Measurements from ENCODE around the gene TAF1B. TPM values are rescaled to one million over a fixed set of nuclear protein-coding genes. Genes with fewer than 3 reads are reported as not detected.

Gene TAF1B
- total and polyA plus RNA-seq, 2 experiments from 2014 or later = 8.0 to 19.4 TPM

DNA sequence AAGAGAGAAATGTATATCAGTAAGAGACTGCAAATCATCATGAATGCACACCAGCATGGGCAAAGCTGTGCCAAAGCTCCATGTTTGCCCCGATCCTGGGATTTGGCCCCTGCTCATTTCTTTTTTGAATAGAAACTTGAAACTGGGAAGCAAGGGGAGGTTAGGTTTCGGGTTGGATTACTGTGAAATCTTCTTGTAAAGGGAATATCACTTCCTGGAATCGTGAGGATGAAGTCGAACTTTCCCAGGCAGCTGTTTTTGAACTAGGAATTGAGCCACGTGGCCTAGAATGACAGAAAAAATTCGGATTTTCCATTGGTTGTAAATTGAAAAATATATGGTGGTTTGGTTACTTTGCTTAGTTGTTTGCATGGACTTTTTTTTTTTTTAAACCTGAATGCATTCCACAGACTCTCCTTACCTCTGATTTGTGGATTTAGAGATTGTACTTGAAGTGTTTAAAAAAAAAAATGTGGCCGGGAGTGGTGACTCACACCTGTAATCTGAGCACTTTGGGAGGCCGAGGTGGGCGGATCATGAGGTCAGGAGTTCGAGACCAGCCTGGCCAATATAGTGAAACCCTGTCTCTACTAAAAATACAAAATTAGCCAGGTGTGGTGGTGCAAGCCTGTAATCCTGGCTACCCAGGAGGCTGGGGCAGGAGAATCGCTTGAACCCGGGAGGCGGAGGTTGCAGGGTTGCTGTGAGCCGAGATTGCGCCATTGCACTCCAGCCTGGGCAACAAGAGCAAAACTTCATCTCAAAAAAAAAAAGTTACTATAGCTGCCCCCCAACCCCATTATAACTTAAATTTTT, 140.3 kb downstream of the TAF1B start:
- no peak for TF ChIP-seq EZH2 (IDR thresholded peaks at IDR 0.05; ENCODE audit: borderline replicate concordance)
- TF ChIP-seq EZH2phosphoT487 (IDR thresholded peaks at IDR 0.05; ENCODE audit: low read depth, severe bottlenecking, unreplicated experiment) = no peak
- TF ChIP-seq, protein P1, sequence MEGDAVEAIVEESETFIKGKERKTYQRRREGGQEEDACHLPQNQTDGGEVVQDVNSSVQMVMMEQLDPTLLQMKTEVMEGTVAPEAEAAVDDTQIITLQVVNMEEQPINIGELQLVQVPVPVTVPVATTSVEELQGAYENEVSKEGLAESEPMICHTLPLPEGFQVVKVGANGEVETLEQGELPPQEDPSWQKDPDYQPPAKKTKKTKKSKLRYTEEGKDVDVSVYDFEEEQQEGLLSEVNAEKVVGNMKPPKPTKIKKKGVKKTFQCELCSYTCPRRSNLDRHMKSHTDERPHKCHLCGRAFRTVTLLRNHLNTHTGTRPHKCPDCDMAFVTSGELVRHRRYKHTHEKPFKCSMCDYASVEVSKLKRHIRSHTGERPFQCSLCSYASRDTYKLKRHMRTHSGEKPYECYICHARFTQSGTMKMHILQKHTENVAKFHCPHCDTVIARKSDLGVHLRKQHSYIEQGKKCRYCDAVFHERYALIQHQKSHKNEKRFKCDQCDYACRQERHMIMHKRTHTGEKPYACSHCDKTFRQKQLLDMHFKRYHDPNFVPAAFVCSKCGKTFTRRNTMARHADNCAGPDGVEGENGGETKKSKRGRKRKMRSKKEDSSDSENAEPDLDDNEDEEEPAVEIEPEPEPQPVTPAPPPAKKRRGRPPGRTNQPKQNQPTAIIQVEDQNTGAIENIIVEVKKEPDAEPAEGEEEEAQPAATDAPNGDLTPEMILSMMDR (IDR thresholded peaks at IDR 0.05; ENCODE audit: poor library complexity) = no peak
- H3K4me2 ChIP-seq = no peak overlapping the region

More for the DNA sequence above, 140.3 kb downstream of the TAF1B start:
- no peaks in the 10 kb centered on the region for H4K20me1 ChIP-seq (ENCODE audit: insufficient read depth, poor library complexity, severe bottlenecking)
- H3K9me3 ChIP-seq (ENCODE audit: low read depth) = no peaks in the 10 kb centered on the region
- H3K4me1 ChIP-seq (ENCODE audit: insufficient read depth) = no peaks in the 10 kb centered on the region
- no peak for DNase-seq (ENCODE audit: low spot score)
- 76% methylated on average over 15 of the region's 15 CpGs for WGBS (ENCODE audit: low lambda C conversion rate, missing lambda C conversion rate)
- no peaks in the 10 kb centered on the region for H3K79me2 ChIP-seq
- H2AFZ ChIP-seq = no peak overlapping the region
- no peaks in the 10 kb centered on the region for H3K36me3 ChIP-seq (replicated peaks; ENCODE audit: insufficient read depth, low read depth)
- no peaks in the 10 kb centered on the region for H3K27me3 ChIP-seq
- no peak overlapping the region for H3K27ac ChIP-seq
- H3K9me2 ChIP-seq (replicated peaks; ENCODE audit: insufficient read depth) = no peaks in the 10 kb centered on the region
- no peak overlapping the region for H3K4me3 ChIP-seq

Other genes starting within 250 kb of the TAF1B start
- 302 and 327 TPM in 2 replicates for gene YWHAQ, start 212.5 kb upstream of the TAF1B start, total RNA-seq
- gene YWHAQ, start 212.5 kb upstream of the TAF1B start, polyA plus RNA-seq = 361 and 368 TPM in 2 replicates
- gene GRHL1, start 108.2 kb downstream of the TAF1B start, total RNA-seq = 10.0 and 10.9 TPM in 2 replicates
- 4.0 and 9.5 TPM in 2 replicates for gene GRHL1, start 108.2 kb downstream of the TAF1B start, polyA plus RNA-seq
- gene KLF11, start 200.1 kb downstream of the TAF1B start, total RNA-seq = 8.6 and 11.3 TPM in 2 replicates
- 7.7 and 10.2 TPM in 2 replicates for gene KLF11, start 200.1 kb downstream of the TAF1B start, polyA plus RNA-seq
- 1.6 and 2.9 TPM in 2 replicates for gene CYS1, start 236.9 kb downstream of the TAF1B start, total RNA-seq
- gene CYS1, start 236.9 kb downstream of the TAF1B start, polyA plus RNA-seq = 0.62 and 2.7 TPM in 2 replicates